ENCODE results near the gene DDX59. TPM values are rescaled to one million over a fixed set of nuclear protein-coding genes. Genes with fewer than 3 reads are reported as not detected.
A peak's percentile ranks its signal among the peaks of the same experiment; 100 is the strongest.

Gene DDX59
- total and polyA plus RNA-seq, 9 of the 15 experiments (the other 6 are each of a cell fraction or from before 2014, with no cell fraction given): 8.3 to 30.4 (median 19.8) TPM

- TF ChIP-seq BCL6 (CRISPR knock-in tag; IDR thresholded peaks at IDR 0.05) (no peak), E2F5 (CRISPR knock-in tag; IDR thresholded peaks at IDR 0.05) (peak; percentile 92), BDP1 (IDR thresholded peaks at IDR 0.05; ENCODE audit: insufficient read depth, insufficient read length) (no peak), CEBPB (tag; IDR thresholded peaks at IDR 0.05) (no peak), EGR1 (conservative IDR thresholded peaks at IDR 0.05) (peak; percentile 99), FOSL1 (tag; conservative IDR thresholded peaks at IDR 0.05) (no peak), RAD51 (IDR thresholded peaks at IDR 0.05; ENCODE audit: borderline replicate concordance, low read depth) (no peak), CREB3 (tag; conservative IDR thresholded peaks at IDR 0.05; ENCODE audit: low read depth) (no peak), TCF7L2 (IDR thresholded peaks at IDR 0.05; ENCODE audit: low read depth, low read length) (no peak), ZNF444 (CRISPR knock-in tag; IDR thresholded peaks at IDR 0.05) (no peak), ELF1 (tag; IDR thresholded peaks at IDR 0.05) (peak; percentile 92), ZNF780A (CRISPR knock-in tag; IDR thresholded peaks at IDR 0.05) (no peak), ZNF655 (CRISPR knock-in tag; IDR thresholded peaks at IDR 0.05) (no peak), NRF1 (conservative IDR thresholded peaks at IDR 0.05 in 1 of 2, IDR thresholded peaks at IDR 0.05 in 1 of 2) (peak; percentile 86 to 88), ZNF165 (CRISPR knock-in tag; IDR thresholded peaks at IDR 0.05; ENCODE audit: borderline replicate concordance) (no peak), CREB1 (IDR thresholded peaks at IDR 0.05) (peak; percentile 89), CREB1 (CRISPR knock-in tag; IDR thresholded peaks at IDR 0.05) (peak; percentile 92), PHTF2 (CRISPR knock-in tag; IDR thresholded peaks at IDR 0.05) (no peak), HES1 (IDR thresholded peaks at IDR 0.05; ENCODE audit: low read depth) (no peak), SAFB (IDR thresholded peaks at IDR 0.05; ENCODE audit: borderline replicate concordance, low read depth, low read length) (peak; percentile 91), RBM17 (IDR thresholded peaks at IDR 0.05; ENCODE audit: borderline replicate concordance, low read depth, low read length) (no peak), ZNF133 (CRISPR knock-in tag; IDR thresholded peaks at IDR 0.05) (0 out of 2 replicates have a peak, but pooled peaks have one; percentile 59), ZNF707 (CRISPR knock-in tag; conservative IDR thresholded peaks at IDR 0.05) (no peak), HOXB6 (CRISPR knock-in tag; IDR thresholded peaks at IDR 0.05; ENCODE audit: borderline replicate concordance) (no peak), NFIX (CRISPR knock-in tag; IDR thresholded peaks at IDR 0.05; ENCODE audit: low read depth) (no peak), HMG20A (CRISPR knock-in tag; conservative IDR thresholded peaks at IDR 0.05) (no peak), PTRF (tag; IDR thresholded peaks at IDR 0.05) (no peak)
Measured at GRCh38 chr1:200669314-200670241, at the start of gene DDX59 (continued).

Measured in K562 (cell line).